K562 (cell line): ENCODE measurements around the gene STXBP6. TPM values are rescaled to one million over a fixed set of nuclear protein-coding genes. Genes with fewer than 3 reads are reported as not detected.

Experiments used
- ARNT ChIP-seq, 2 experiments: fragments of 450-650 bp; IDR thresholded peaks; 2 replicates each; pipeline ENCODE4 v1.6.1; 2016; ENCODE audit warnings: mild to moderate bottlenecking in 1 of 2
- BCL6 ChIP-seq: fragments of 250-450 bp; sonication (Bioruptor Pico); IDR thresholded peaks from 2 replicates; pipeline ENCODE4 v1.4.0; 2020
- BCOR ChIP-seq: fragments of 450-650 bp; IDR thresholded peaks from 2 replicates; pipeline ENCODE4 v1.6.1; 2016
- BMI1 ChIP-seq: fragments of 150-350 bp; IDR thresholded peaks from 2 replicates; pipeline ENCODE4 v1.6.1; 2014; ENCODE audit warnings: low read length
- CBFA2T2 ChIP-seq: fragments of 450-650 bp; conservative IDR thresholded peaks from 2 replicates; pipeline ENCODE4 v1.6.1; 2017; ENCODE audit warnings: mild to moderate bottlenecking
- CBFA2T3 ChIP-seq: fragments of 450-650 bp; IDR thresholded peaks from 2 replicates; pipeline ENCODE4 v1.6.1; 2017
- KLF16 ChIP-seq: IDR thresholded peaks from 2 replicates; pipeline ENCODE4 v1.6.1; 2016; ENCODE audit warnings: antibody characterized with exemption
- LEF1 ChIP-seq: fragments of 450-650 bp; IDR thresholded peaks from 2 replicates; pipeline ENCODE4 v1.6.1; 2016; ENCODE audit warnings: mild to moderate bottlenecking
- MAFG ChIP-seq: fragments of 450-650 bp; conservative IDR thresholded peaks from 2 replicates; pipeline ENCODE4 v1.6.1; 2016; ENCODE audit warnings: missing genetic modification characterization, missing compliant biosample characterization
- MTA2 ChIP-seq: fragments of 450-650 bp; IDR thresholded peaks from 2 replicates; pipeline ENCODE4 v1.6.1; 2016; ENCODE audit warnings: low read depth
- NFE2 ChIP-seq: IDR thresholded peaks from 2 replicates; pipeline ENCODE4 v1.6.1; 2014; ENCODE audit warnings: antibody characterized with exemption, low read depth
- NUFIP1 ChIP-seq: fragments of 450-650 bp; IDR thresholded peaks from 2 replicates; pipeline ENCODE4 v1.6.1; 2018; ENCODE audit not compliant: partially characterized antibody
- PBX2 ChIP-seq, 2 experiments: IDR thresholded peaks in 1 of 2; conservative IDR thresholded peaks in 1 of 2; 2 replicates each; pipeline ENCODE4 v1.6.1; 2016; ENCODE audit warnings: low read depth in 2 of 2, mild to moderate bottlenecking in 1 of 2, missing compliant biosample characterization in 1 of 2, missing genetic modification characterization in 1 of 2, moderate library complexity in 1 of 2
- RHOXF2B ChIP-seq: fragments of 250-450 bp; sonication (Bioruptor Pico); conservative IDR thresholded peaks from 2 replicates; pipeline ENCODE4 v1.5.1; 2021
- SLC30A9 ChIP-seq: fragments of 250-450 bp; sonication (Bioruptor Pico); IDR thresholded peaks from 2 replicates; pipeline ENCODE4 v1.8.0; 2022; ENCODE audit warnings: mild to moderate bottlenecking, moderate library complexity
- SMAD4 ChIP-seq: fragments of 250-450 bp; sonication (Bioruptor Pico); conservative IDR thresholded peaks from 2 replicates; pipeline ENCODE4 v1.8.0; 2021; ENCODE audit warnings: inconsistent platforms, mild to moderate bottlenecking, moderate library complexity
- STAG1 ChIP-seq: sonication (generic); formaldehyde crosslinking; IDR thresholded peaks from 2 replicates; pipeline ENCODE4 v1.5.0; 2020; ENCODE audit warnings: missing genetic modification reagents, borderline replicate concordance
- STAT5A ChIP-seq: IDR thresholded peaks from 2 replicates; pipeline ENCODE4 v1.6.1; 2012; ENCODE audit warnings: low read length, inconsistent platforms, borderline replicate concordance
- TAF7 ChIP-seq: fragments of 450-650 bp; IDR thresholded peaks from 2 replicates; pipeline ENCODE4 v1.6.1; 2016; ENCODE audit warnings: missing genetic modification characterization, missing compliant biosample characterization
- TEAD4 ChIP-seq, 2 experiments: sonication (generic) in 1 of 2; formaldehyde crosslinking in 1 of 2; IDR thresholded peaks; 2 replicates each; pipeline versions ENCODE4 v1.6.1 to v1.8.0; 2012 to 2022; ENCODE audit warnings: borderline replicate concordance in 1 of 2, inconsistent platforms in 1 of 2, low read length in 1 of 2, mild to moderate bottlenecking in 1 of 2, missing genetic modification reagents in 1 of 2
- ZHX1 ChIP-seq: fragments of 150-350 bp; conservative IDR thresholded peaks from 2 replicates; pipeline ENCODE4 v1.6.1; 2014; ENCODE audit warnings: low read length
- ZNF274 ChIP-seq: IDR thresholded peaks from 2 replicates; pipeline ENCODE4 v1.6.1; 2011; ENCODE audit warnings: low read depth, mild to moderate bottlenecking, low read length, moderate library complexity, borderline replicate concordance
- ZNF316 ChIP-seq: fragments of 450-650 bp; IDR thresholded peaks from 2 replicates; pipeline ENCODE4 v1.6.1; 2016
- ZNF589 ChIP-seq: fragments of 200-800 bp; sonication (Bioruptor generic); IDR thresholded peaks from 2 replicates; pipeline ENCODE4 v1.6.1; 2016; ENCODE audit warnings: low read depth, missing genetic modification characterization, missing compliant biosample characterization
- polyA plus RNA-seq, 8 experiments: library from polyadenylated mRNA; depleted of rRNA in 4 of 8; stranded (reverse) in 5 of 8; unstranded in 3 of 8; fragments of >200 nt; fragmentation: Nextera tagmentation in 2 of 8; fragmentation: Illumina TruSeq in 1 of 8; extraction: Ambion mirVana in 2 of 8; extraction: Trizol in 1 of 8; gene quantifications; 2 replicates each; pipeline versions ENCODE4 v1.2.1 to v1.2.3, GENCODE V29; 2011 to 2014; ENCODE audit warnings: inconsistent platforms in 1 of 8, missing spikeins in 1 of 8
- total RNA-seq, 7 experiments: library from RNA; depleted of rRNA in 6 of 7; stranded (reverse); fragments of >200 nt in 6 of 7; fragmentation: Illumina TruSeq in 2 of 7; extraction: Trizol in 2 of 7; gene quantifications; 2 replicates each; pipeline versions ENCODE4 v1.2.1 to v1.2.3, GENCODE V29; 2011 to 2021; ENCODE audit warnings: low replicate concordance in 1 of 7

Gene STXBP6
- total and polyA plus RNA-seq, 9 of the 15 experiments (the other 6 are each of a cell fraction or from before 2014, with no cell fraction given) = 0.27 to 0.89 (median 0.59) TPM

GRCh38 chr14:25048170-25049016 lies 1.6 kb downstream of the STXBP6 start (continued):
- no peak for TF ChIP-seq ZHX1
- peak; percentile 79 for TF ChIP-seq NFE2
- no peak for TF ChIP-seq STAG1 (CRISPR knock-in tag)
- TF ChIP-seq BMI1 = no peak
- no peak for TF ChIP-seq TAF7 (tag)
- TF ChIP-seq ZNF274 = no peak
- TF ChIP-seq STAT5A = peak; percentile 49; the same call in 1 of the 2 replicates
- TF ChIP-seq MAFG (tag) = peak; percentile 74
- TF ChIP-seq TEAD4 (IDR thresholded peaks at IDR 0.05; ENCODE audit: low read length) = peak; percentile 80
- TF ChIP-seq TEAD4 (CRISPR knock-in tag; IDR thresholded peaks at IDR 0.05; ENCODE audit: borderline replicate concordance) = no peak
- TF ChIP-seq SMAD4 (CRISPR knock-in tag) = 0 out of 2 replicates have a peak, but pooled peaks have one; percentile 53
- TF ChIP-seq ZNF316 = peak; percentile 43; the same call in 1 of the 2 replicates
- TF ChIP-seq ARNT (IDR thresholded peaks at IDR 0.05) = peak in 1 of 2 experiments; percentile 98; a peak in 2 of 4 replicates
- TF ChIP-seq PBX2 (CRISPR knock-in tag; IDR thresholded peaks at IDR 0.05; ENCODE audit: low read depth) = no peak
- TF ChIP-seq PBX2 (tag; conservative IDR thresholded peaks at IDR 0.05; ENCODE audit: low read depth) = peak; percentile 72
- TF ChIP-seq BCOR = peak; percentile 53; the same call in 1 of the 2 replicates
- TF ChIP-seq LEF1 = 0 out of 2 replicates have a peak, but pooled peaks have one; percentile 46
- no peak for TF ChIP-seq RHOXF2B
- peak; percentile 76; the same call in 1 of the 2 replicates for TF ChIP-seq KLF16
- no peak for TF ChIP-seq SLC30A9 (CRISPR knock-in tag)
- TF ChIP-seq MTA2 = peak; percentile 43; the same call in 1 of the 2 replicates
- TF ChIP-seq ZNF589 = no peak
- TF ChIP-seq BCL6 (CRISPR knock-in tag) = no peak
- TF ChIP-seq CBFA2T3 = peak; percentile 86
- no peak for TF ChIP-seq NUFIP1
- TF ChIP-seq CBFA2T2 = peak; percentile 72
